GM21737 (cell line): Measurements from ENCODE around the gene GBE1.
A peak's percentile ranks its signal among the peaks of the same experiment; 100 is the strongest.
"Not testable (repeated sequence)": the region's sequence is repeated elsewhere in the genome, so short reads cannot be mapped to it uniquely, and the experiment has no call there.

Experiments
- ATAC-seq: cut with Tn5 transposase; IDR thresholded peaks from one replicate; pipeline ENCODE4 v1.9.1; 2021; ENCODE audit warnings: mild to moderate bottlenecking, moderate library complexity; ENCODE audit not compliant: unreplicated experiment

The GBE1 gene

DNA sequence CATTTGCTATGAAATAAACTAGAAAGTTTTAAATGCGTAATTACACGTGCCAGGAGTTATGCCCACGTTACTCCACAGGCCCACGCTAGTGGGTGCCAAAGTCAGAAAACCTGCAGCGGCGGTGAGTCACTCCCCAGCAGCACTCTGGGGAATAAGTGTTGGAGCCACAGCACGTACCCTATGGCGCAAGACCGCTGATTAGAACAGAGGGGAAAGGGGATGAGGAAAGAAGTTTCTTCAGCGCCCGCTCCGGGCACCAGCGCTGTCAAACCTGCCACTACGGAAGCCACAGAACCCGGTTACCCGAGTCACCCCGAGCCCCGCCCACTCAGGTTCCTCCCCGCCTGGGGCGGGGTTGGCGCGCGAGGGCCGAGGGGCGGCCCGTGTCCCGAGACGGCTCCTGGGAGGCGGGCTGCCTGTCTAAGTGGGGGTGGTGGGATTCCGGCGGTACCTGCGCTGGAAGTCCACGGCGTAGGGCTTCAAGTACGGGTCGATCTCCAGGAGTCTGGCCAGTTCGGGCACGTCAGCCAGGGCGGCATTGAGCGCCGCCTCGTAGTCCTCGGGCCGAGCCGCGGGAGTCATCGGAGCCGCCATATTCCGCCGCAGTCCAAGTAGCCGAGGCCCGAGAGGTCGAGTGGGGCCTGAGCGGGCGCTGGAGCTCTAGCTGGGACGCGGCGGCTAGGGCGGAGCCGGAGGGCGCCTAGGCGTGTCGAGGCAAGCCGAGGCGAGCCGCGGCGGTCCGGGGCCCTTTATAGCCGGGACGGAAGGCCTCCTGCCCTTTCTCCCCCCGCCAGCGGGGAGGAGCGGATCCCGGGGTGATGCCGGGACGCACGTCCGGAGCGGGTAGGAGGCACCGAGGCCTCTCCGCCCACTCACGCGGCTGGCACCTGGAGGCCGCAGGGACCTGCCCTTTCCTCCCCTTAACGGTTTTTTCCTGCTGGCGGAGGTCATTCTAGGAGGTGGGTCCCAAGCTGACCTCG is at the start of gene GBE1:
Gene GBE1, minus strand, starts transcription at position 722 of the 980 bp plus-strand sequence. Its CDS starts 128 bp downstream, at position 594.
- peak; percentile 85 for ATAC-seq

DNA sequence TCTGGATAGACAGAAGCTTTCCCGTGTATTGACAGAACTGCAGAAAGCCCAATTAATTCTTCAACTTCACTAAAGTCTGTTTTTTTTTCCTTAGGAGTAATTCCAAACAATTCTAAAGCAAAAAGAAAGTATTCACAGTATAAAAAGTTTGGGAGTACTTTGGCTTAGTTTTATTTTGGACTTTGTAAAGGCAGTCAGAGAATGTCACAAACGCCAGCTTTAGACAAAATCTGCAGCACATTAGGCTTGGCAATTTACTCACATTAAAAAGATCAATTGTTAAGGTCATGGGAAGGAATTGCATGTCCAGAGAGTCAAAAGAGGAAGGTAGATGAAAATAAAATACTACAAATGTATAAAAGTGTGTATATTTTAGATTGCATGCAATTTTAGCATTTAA is 47.5 kb upstream of the GBE1 start:
- ATAC-seq, result no peak

- ATAC-seq, result no peak
These were observed 38.0 kb upstream of the GBE1 start for GRCh38 chr3:81799403-81799802.

GRCh38 chr3:81793410-81793809 is 32.0 kb upstream of the GBE1 start:
- ATAC-seq, result no peak

DNA sequence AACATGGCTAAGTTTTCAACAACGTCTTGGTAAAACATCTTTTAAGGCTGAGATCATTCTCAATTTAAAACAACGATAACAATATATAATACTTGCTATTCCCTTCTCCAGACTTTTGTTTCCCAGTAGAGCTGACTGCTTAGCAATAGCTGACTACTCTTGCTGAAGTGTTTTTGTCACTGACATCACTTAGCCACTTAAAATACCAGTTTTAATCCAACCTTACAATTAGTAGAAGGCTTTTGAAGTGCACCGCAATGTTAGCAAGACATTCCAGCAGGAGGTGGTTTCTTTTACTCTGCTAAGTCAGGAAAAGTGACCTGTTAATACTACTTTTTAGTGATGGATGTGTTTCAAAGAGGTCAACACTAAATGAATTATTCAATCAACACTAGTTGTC is 28.7 kb upstream of the GBE1 start:
- ATAC-seq, result no peak

DNA sequence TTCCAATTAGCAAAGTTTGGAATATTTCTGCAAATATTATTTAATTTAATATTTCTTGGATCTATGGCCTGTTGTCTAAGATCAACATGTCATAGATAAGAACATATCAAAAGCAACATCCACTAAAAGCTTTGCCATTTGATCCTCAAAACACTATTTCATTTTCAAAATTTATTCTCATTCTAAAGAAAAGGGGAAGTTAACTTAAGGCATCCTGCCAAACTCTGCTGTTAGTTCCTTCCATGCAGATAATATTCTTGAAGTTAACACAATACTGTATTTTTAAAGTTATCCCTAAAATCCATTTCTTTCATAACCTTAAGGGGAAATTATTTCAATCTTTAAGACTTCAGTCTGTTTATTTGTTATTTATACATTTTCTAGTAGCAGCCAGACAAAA is 28.2 kb upstream of the GBE1 start:
- ATAC-seq, result no peak

- peak; percentile 51 for ATAC-seq
These were observed 27.2 kb upstream of the GBE1 start for GRCh38 chr3:81788610-81789009.

GRCh38 chr3:81788044-81788443 is 26.6 kb upstream of the GBE1 start:
- no peak for ATAC-seq

GRCh38 chr3:81782585-81782984 is 21.1 kb upstream of the GBE1 start:
- ATAC-seq, result no peak

GRCh38 chr3:81778678-81779182 is 17.3 kb upstream of the GBE1 start:
- no peak for ATAC-seq

DNA sequence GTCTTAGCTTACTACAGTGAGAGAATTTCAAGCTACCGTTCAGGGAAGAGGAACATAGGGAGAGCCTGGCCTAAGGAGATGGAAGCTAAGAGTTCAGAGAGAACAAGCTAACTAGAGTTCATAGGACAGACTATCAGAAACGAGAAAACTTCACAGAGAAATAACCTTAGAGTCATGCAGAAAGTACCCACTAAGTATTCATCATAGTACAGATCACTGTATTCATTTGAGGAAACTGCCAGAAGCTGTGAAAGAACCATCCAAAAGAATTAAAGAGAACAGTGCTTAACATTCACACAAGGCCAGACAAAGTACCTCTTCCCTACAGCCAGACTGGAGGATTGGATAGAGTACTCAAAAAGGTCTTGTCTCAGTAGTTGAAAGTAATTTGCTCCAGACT is 15.2 kb upstream of the GBE1 start:
- no peak for ATAC-seq

GRCh38 chr3:81770710-81771109 is 9.3 kb upstream of the GBE1 start:
- no peak for ATAC-seq

DNA sequence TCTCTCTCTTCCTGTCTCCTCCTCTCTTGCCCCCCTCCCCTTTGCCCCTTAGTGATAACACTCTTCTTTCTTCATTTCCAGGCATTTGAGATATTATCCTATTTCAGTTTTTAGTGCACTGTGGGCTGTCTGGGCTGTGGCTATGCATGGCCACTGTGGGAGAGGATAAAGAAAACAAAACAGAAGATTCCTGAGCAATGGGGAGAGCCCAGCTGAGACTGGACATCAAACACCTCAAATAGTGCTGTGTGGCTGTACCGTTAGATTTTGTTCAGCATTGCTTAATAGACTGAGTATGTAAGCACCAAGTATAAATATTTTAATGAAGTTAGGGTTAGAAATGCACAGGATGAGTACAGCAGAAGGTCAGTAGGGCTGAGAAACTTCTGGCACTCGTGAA is 7.9 kb upstream of the GBE1 start:
- ATAC-seq, result no peak

DNA sequence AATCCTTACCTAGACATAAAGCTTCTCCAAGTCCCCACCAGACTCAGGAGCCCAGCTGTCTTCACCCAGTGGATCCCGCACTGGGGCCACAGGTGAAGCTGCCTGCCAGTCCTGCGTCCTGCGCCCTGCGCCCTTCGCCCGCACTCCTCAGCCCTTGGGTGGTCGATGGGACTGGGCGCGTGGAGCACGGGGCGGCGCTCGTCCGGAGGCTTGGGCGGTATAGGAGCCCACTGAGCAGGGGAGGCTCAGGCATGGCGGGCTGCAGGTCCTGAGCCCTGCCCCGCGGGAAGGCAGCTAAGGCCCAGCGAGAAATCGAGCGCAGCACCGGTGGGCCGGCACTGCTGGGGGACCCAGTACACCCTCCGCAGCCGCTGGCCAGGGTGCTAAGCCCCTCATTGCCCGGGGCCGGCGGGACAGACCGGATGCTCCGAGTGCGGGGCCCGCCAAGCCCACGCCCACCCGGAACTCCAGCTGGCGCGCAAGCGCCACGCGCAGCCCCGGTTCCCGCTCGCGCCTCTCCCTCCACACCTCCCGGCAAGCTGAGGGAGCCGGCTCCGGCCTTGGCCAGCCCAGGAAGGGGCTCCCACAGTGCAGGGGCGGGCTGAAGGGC is 5.9 kb upstream of the GBE1 start:
- not testable (repeated sequence) for ATAC-seq

- no peak for ATAC-seq
These were observed 4.0 kb upstream of the GBE1 start for GRCh38 chr3:81765400-81765799.

DNA sequence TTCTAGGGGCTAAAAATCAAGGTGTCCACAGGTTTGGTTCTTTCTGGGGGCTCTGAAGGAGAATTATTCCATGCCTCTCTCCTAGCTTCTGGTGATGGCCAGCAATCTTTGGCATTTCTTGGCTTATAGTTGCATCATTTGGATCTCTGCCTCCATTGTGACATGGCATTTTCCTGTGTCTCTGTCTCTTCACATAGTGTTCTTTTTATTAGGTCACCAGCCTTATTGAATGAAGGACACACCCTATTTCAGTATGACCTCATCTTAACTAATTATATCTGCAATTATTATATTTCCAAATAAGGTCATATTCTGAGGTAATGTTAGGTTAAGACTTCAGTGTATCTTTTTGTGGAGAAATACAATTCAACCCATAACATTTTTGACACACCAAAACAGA is 3.2 kb upstream of the GBE1 start:
- no peak for ATAC-seq

DNA sequence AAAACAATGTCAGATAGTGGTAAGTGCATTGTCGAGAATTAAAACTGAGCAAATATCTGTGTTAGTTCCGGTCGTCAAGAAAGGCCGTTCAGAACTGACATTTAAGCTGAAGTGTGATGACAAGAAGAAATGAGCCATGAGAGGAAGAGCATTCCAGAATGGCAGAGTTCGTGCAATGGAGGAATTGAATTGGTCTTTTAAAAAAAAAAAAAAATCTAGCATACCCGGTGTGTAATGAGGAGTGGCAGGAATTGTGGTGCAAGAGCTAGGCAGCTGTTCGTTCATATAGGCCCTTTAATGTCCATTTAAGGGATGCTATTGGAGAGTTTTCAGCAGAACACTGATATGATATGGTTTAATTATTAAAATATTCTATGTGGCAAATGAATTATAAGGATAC is 2.6 kb upstream of the GBE1 start:
- no peak for ATAC-seq

DNA sequence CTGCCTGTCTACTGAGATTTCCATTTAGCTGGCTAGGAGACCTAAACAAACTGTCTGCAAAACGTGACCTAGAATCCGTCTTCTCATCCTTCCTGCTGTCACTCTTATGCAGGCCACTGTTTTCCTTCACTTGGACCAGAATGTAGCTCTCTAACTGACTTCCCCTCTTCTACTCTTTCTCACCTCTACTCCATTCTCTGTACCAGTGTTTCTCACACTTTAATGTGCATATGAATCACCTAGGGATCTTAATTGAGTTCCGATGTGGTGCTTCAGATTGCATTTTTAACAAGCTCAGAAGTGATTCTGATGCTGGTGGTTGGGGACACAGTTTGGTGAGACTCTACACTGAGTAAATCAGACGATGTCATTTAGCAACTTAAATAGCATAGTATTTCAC is 1.6 kb upstream of the GBE1 start:
- no peak for ATAC-seq

DNA sequence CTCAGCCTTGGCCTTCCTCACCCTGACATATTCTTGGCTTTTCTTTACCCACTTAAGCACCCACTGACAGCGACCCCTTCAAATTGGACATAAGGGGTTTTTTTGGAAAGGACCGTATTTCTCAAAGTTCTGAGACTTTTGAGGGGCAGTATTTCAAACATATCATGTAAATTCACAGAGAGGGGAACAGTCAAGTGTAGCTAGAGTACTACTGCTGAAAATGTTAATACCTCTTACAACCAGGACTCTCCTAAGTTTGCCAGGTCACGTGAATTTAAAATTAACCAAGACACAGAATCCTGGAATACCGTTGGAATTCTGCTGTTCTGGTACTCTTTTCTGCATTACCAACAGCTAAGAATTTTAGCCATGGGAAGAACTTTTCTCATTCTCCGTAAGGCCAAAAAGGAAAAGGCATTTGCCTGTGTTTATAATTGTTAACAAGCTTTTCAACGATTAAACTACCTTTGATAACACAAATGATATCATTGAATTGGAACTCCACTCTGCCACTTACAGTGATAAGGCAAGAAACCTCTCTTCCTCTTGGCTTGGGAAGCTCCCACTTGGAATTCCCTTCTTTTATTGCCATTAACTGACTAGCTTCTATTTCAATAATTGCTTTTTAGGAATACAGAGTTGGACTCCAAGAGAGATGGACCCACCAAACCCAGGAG is 597 bp upstream of the GBE1 start:
- no peak for ATAC-seq

DNA sequence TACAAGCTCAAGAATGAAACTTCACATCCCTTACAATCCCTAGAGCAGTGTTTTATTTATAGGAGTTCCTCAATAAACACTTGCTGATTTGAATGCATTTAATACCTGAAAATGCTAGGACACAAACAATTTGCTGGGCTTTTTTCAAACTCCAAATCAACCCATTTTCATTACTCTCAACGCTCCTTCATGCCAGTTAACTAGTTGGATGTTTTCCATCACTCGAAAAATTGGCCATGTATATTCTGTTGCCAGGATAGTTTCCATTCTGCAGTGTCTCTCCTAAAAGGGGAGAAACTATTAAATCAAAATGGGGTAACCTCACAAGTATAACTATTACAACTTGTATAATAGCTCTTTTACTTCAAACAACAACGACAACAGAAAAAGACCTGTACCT is 1.2 kb downstream of the GBE1 start:
- no peak for ATAC-seq

DNA sequence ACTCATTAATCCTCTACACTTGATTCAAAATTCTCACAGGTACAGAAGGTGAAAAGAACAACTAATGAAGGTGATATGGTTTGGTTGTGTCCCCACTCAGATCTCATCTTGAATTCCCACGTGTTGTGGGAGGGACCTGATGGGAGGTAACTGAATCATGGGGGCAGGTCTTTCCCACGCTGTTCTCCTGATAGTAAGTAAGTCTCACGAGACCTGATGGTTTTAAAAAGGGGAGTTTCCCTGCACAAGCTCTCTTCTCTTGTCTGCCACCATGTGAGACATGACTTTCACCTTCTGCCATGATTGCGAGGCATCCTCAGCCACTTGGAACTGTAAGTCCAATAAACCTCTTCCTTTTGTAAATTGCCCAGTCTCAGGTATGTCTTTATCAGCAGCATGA is 2.7 kb downstream of the GBE1 start:
- ATAC-seq, result not testable (repeated sequence)

DNA sequence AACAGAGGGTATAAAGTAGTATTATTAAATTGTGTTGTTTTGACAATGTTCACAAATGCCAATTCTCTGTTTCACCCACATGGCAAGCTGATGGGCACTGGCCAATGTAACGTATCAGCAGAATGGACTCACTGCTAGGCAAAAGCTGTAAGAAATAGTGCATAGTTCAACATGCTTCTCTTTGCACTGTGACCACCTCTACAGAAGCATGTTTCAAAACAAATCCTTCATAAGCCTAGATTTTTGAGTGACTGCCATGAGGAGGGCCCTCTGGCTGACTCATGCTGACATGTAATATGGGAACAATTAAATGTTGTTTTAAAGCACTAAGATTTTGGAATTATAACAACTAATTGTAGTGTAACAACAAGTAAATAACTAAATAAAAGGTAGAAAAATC is 3.2 kb downstream of the GBE1 start:
- ATAC-seq, result no peak
